ENCODE data around the gene ICAM4. TPM values are rescaled to one million over a fixed set of nuclear protein-coding genes. Genes with fewer than 3 reads are reported as not detected.

Gene ICAM4
- total and polyA plus RNA-seq, 2 of the 13 experiments (the other 11 are each of a cell fraction or from before 2014, with no cell fraction given): 2.9 to 4.0 TPM

GRCh38 chr19:10270616-10271394 is 15.9 kb upstream of the ICAM4 start, which contains the start of gene ICAM1 (continued):
- TF ChIP-seq FOXP4 (CRISPR knock-in tag; IDR thresholded peaks at IDR 0.05) (peak; percentile 57; the same call in 1 of the 2 replicates), ZNF891 (CRISPR knock-in tag; IDR thresholded peaks at IDR 0.05) (peak; percentile 90), RFX5 (IDR thresholded peaks at IDR 0.05; ENCODE audit: low read depth, low read length) (no peak), HCFC1 (IDR thresholded peaks at IDR 0.05; ENCODE audit: low read depth, low read length) (0 out of 2 replicates have a peak, but pooled peaks have one; percentile 12), ETV5 (CRISPR knock-in tag; IDR thresholded peaks at IDR 0.05; ENCODE audit: borderline replicate concordance) (peak; percentile 99), BATF2 (CRISPR knock-in tag; IDR thresholded peaks at IDR 0.05) (0 out of 2 replicates have a peak, but pooled peaks have one; percentile 4), HDAC2 (CRISPR knock-in tag; IDR thresholded peaks at IDR 0.05) (peak; percentile 84), ZBTB14 (CRISPR knock-in tag; IDR thresholded peaks at IDR 0.05) (no peak), ZNF12 (CRISPR knock-in tag; IDR thresholded peaks at IDR 0.05) (peak; percentile 34; the same call in 1 of the 2 replicates), ZNF737 (CRISPR knock-in tag; IDR thresholded peaks at IDR 0.05; ENCODE audit: borderline replicate concordance) (no peak), AKAP8 (CRISPR knock-in tag; IDR thresholded peaks at IDR 0.05) (peak; percentile 46; the same call in 1 of the 2 replicates), ZNF20 (CRISPR knock-in tag; IDR thresholded peaks at IDR 0.05) (peak; percentile 68; the same call in 1 of the 2 replicates), IRF9 (CRISPR knock-in tag; IDR thresholded peaks at IDR 0.05; ENCODE audit: borderline replicate concordance) (peak; percentile 87; the same call in 1 of the 2 replicates), ZNF282 (IDR thresholded peaks at IDR 0.05; ENCODE audit: partially characterized antibody) (no peak), SP1 (IDR thresholded peaks at IDR 0.05) (no peak), SP1 (CRISPR knock-in tag; IDR thresholded peaks at IDR 0.05) (peak; percentile 65), ZNF124 (CRISPR knock-in tag; IDR thresholded peaks at IDR 0.05) (peak; percentile 74; the same call in 1 of the 2 replicates), NR2F6 (IDR thresholded peaks at IDR 0.05) (peak; percentile 73), NR2F6 (CRISPR knock-in tag; IDR thresholded peaks at IDR 0.05) (peak; percentile 90), NKX3-1 (CRISPR knock-in tag; IDR thresholded peaks at IDR 0.05) (0 out of 2 replicates have a peak, but pooled peaks have one; percentile 55), POLR2A (IDR thresholded peaks at IDR 0.05; ENCODE audit: insufficient read depth in 1 of 2, low read depth in 2 of 2, low read length in 2 of 2) (peak; percentile 96 to 98), ZSCAN20 (CRISPR knock-in tag; IDR thresholded peaks at IDR 0.05; ENCODE audit: borderline replicate concordance) (peak; percentile 97), NBN (conservative IDR thresholded peaks at IDR 0.05) (no peak), PAF1 (CRISPR knock-in tag; IDR thresholded peaks at IDR 0.05) (no peak), IRF2 (CRISPR knock-in tag; IDR thresholded peaks at IDR 0.05) (peak; percentile 78), HNRNPL (IDR thresholded peaks at IDR 0.05; ENCODE audit: low read depth, low read length) (peak; percentile 80; the same call in 1 of the 2 replicates), HHEX (CRISPR knock-in tag; IDR thresholded peaks at IDR 0.05) (no peak)
